HL-60 (cell line): ENCODE results near the gene RNF151.

Experiments used
- CTCF ChIP-seq: IDR thresholded peaks from one replicate; pipeline ENCODE4 v1.5.1; 2011; ENCODE audit warnings: low read length, control low read depth, inconsistent platforms; ENCODE audit not compliant: insufficient read depth
- GABPA ChIP-seq: IDR thresholded peaks from 2 replicates; pipeline ENCODE4 v1.6.1; 2012; ENCODE audit warnings: low read depth
- POLR2AphosphoS5 ChIP-seq: IDR thresholded peaks from 2 replicates; pipeline ENCODE4 v1.6.1; 2012; ENCODE audit warnings: low read depth

GRCh38 chr16:1949507-1949906 is 17.1 kb upstream of the RNF151 start:
- no peak for TF ChIP-seq CTCF
- TF ChIP-seq GABPA = no peak
- no peak for TF ChIP-seq POLR2AphosphoS5
